Gastroesophageal sphincter (tissue), 4 donors: ENCODE results near the gene ROBO1. TPM values are rescaled to one million over a fixed set of nuclear protein-coding genes. Genes with fewer than 3 reads are reported as not detected.

Experiments used
- ATAC-seq: fragments of 150-250 bp; one replicate; pipeline ENCODE4 v1.9.1; 2016; ENCODE audit warnings: mild to moderate bottlenecking, moderate library complexity
- H3K27ac ChIP-seq, 4 donors: fragments of 200-600 bp; sonication (generic) in 3 of 4; 1 replicate in 3 of 4; 2 replicates in 1 of 4; pipeline ENCODE4 v1.5.1; 2016 to 2019
- H3K27me3 ChIP-seq: fragments of 200-600 bp; sonication (generic); one replicate; pipeline ENCODE4 v1.5.1; 2019
- H3K36me3 ChIP-seq, 2 donors: fragments of 200-600 bp; sonication (generic); one replicate each; pipeline ENCODE4 v1.5.1; 2019; ENCODE audit warnings: control low read depth in 1 of 2
- H3K4me1 ChIP-seq, 3 donors: fragments of 200-600 bp; sonication (generic); 1 replicate in 2 of 3; 2 replicates in 1 of 3; pipeline ENCODE4 v1.5.1; 2016 to 2019; ENCODE audit warnings: control low read depth in 2 of 3
- H3K4me3 ChIP-seq, 2 donors: fragments of 200-600 bp; sonication (generic); one replicate each; pipeline ENCODE4 v1.5.1; 2019; ENCODE audit warnings: mild to moderate bottlenecking in 1 of 2, moderate library complexity in 1 of 2
- H3K9me3 ChIP-seq, 3 donors: fragments of 200-600 bp; sonication (generic); one replicate each; pipeline ENCODE4 v1.5.1; 2017 to 2019; ENCODE audit warnings: control low read depth in 2 of 3
- CTCF ChIP-seq, 4 experiments: fragments of 200-600 bp in 2 of 4; fragments of 450-650 bp in 2 of 4; sonication (generic) in 1 of 4; IDR thresholded peaks; one replicate each; pipeline ENCODE4 v1.5.1; 2017 to 2019; ENCODE audit warnings: antibody characterized with exemption in 4 of 4, mild to moderate bottlenecking in 2 of 4, moderate library complexity in 2 of 4
- EP300 ChIP-seq: sonication (generic); formaldehyde crosslinking; IDR thresholded peaks from one replicate; pipeline ENCODE4 v1.6.1; 2017; ENCODE audit warnings: antibody characterized with exemption, mild to moderate bottlenecking
- POLR2A ChIP-seq, 2 donors: fragments of 450-650 bp; IDR thresholded peaks; one replicate each; pipeline ENCODE4 v1.6.1; 2017; ENCODE audit warnings: antibody characterized with exemption in 2 of 2, mild to moderate bottlenecking in 2 of 2, moderate library complexity in 1 of 2
- POLR2AphosphoS5 ChIP-seq: sonication (generic); formaldehyde crosslinking; IDR thresholded peaks from one replicate; pipeline ENCODE4 v1.6.1; 2017; ENCODE audit warnings: antibody characterized with exemption
- WGBS, 2 donors: methylation state at CpG; one replicate each; pipeline ENCODE4 v1.1.5; 2018; ENCODE audit warnings: low coverage in 1 of 2; 5-methylcytosine and 5-hydroxymethylcytosine counted together
- total RNA-seq, 4 donors: library from RNA; depleted of rRNA; stranded (reverse); fragments of >200 nt; gene quantifications; one replicate each; pipeline ENCODE4 v1.1.0, GENCODE V29; 2016

The ROBO1 gene
- total RNA-seq, 4 donors from 2014 or later = 9.7 to 15.3 (median 12.9) TPM

GRCh38 chr3:79052054-79052681, 715.6 kb downstream of the ROBO1 start:
- peaks cover 0 to 31% (median 0%) of the 10 kb centered on the region in 3 donors for H3K9me3 ChIP-seq
- H3K27me3 ChIP-seq = no peaks in the 10 kb centered on the region
- no peaks in the 10 kb centered on the region for H3K4me1 ChIP-seq
- 89 to 93% methylated on average over 4 to 9 of the region's 9 CpGs for WGBS, 2 donors
- ATAC-seq = no peak
- no peaks in the 10 kb centered on the region for H3K36me3 ChIP-seq
- no peak overlapping the region for H3K4me3 ChIP-seq
- no peak overlapping the region for H3K27ac ChIP-seq
- no peak for TF ChIP-seq EP300
- no peak for TF ChIP-seq CTCF (IDR thresholded peaks at IDR 0.05)
- no peak for TF ChIP-seq POLR2A (IDR thresholded peaks at IDR 0.05)
- TF ChIP-seq POLR2AphosphoS5 = no peak

DNA sequence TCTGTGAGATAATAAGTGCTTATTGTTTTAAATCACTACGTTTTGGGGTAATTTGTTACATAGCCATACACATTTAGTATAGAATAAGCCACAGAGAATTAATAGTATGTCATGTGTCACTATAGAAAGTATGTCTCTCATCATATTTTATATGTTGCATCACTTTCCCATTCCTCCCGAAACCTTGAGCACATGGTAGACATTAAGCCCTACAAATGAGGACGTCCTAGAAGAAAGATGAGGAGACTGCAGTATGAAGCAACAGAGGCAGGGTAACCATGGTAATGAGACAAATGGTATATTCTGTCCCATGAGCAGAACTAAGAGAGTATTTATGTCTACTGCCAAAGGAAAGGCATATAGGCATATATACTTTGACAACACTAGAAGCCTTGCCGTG, 720.2 kb downstream of the ROBO1 start:
- WGBS, 2 donors = 84 to 90% methylated on average over 4 of the region's 4 CpGs
- no peak overlapping the region for H3K27ac ChIP-seq

DNA sequence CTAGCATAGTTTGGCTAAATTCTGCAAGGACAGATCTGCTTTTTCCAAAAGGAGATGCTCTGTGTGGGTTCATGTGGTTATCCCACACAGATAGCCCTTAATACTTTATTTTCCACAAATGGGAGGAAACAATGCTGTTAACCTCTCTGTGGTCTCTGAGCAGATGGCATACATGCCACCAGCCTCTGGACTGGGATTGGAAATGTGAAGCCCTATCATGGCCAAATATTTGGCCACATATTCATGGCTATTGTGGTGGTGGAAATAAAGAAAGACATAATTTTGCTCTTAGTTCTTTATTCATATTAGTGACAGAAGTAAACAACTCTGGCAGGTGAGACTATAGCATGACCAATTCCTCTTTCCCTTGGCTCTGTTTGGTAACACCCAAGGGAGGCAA, 726.2 kb downstream of the ROBO1 start:
- H3K9me3 ChIP-seq = no peaks in the 10 kb centered on the region
- H3K27ac ChIP-seq = no peak overlapping the region
- no peak for TF ChIP-seq POLR2A (IDR thresholded peaks at IDR 0.05)
- no peak for TF ChIP-seq POLR2AphosphoS5
- TF ChIP-seq CTCF (IDR thresholded peaks at IDR 0.05) = no peak
- TF ChIP-seq EP300 = no peak
- H3K4me3 ChIP-seq = no peak overlapping the region
- H3K4me1 ChIP-seq = no peaks in the 10 kb centered on the region
- no peaks in the 10 kb centered on the region for H3K27me3 ChIP-seq
- ATAC-seq = no peak
- H3K36me3 ChIP-seq = no peaks in the 10 kb centered on the region

More for the DNA sequence above, 720.2 kb downstream of the ROBO1 start:
- Histone ChIP-seq H3K4me1 (no peaks in the 10 kb centered on the region), H3K9me3 (peaks cover 0 to 14% (median 0%) of the 10 kb centered on the region in 3 donors), H3K4me3 (no peak overlapping the region), H3K27me3 (no peaks in the 10 kb centered on the region), H3K36me3 (no peaks in the 10 kb centered on the region)
- no peak for TF ChIP-seq CTCF (IDR thresholded peaks at IDR 0.05)
- TF ChIP-seq POLR2AphosphoS5 = no peak
- TF ChIP-seq EP300 = no peak
- TF ChIP-seq POLR2A (IDR thresholded peaks at IDR 0.05) = no peak
- no peak for ATAC-seq

GRCh38 chr3:79040701-79041100, 727.1 kb downstream of the ROBO1 start:
- TF ChIP-seq POLR2AphosphoS5 = no peak
- TF ChIP-seq CTCF (IDR thresholded peaks at IDR 0.05) = no peak
- no peak for TF ChIP-seq EP300
- TF ChIP-seq POLR2A (IDR thresholded peaks at IDR 0.05) = no peak
- H3K27ac ChIP-seq = no peak overlapping the region
- no peaks in the 10 kb centered on the region for H3K27me3 ChIP-seq
- H3K4me3 ChIP-seq = no peak overlapping the region
- 57 to 73% methylated on average over 1 to 3 of the region's 3 CpGs for WGBS, 2 donors
- H3K4me1 ChIP-seq = no peaks in the 10 kb centered on the region
- no peak for ATAC-seq
- H3K9me3 ChIP-seq = no peaks in the 10 kb centered on the region
- H3K36me3 ChIP-seq = no peaks in the 10 kb centered on the region

- no peak for ATAC-seq
- TF ChIP-seq POLR2AphosphoS5 (no peak), EP300 (no peak), POLR2A (IDR thresholded peaks at IDR 0.05) (no peak), CTCF (IDR thresholded peaks at IDR 0.05) (no peak)
- Histone ChIP-seq H3K36me3 (no peaks in the 10 kb centered on the region), H3K27ac (no peak overlapping the region), H3K27me3 (no peaks in the 10 kb centered on the region), H3K9me3 (no peaks in the 10 kb centered on the region), H3K4me3 (no peak overlapping the region), H3K4me1 (no peaks in the 10 kb centered on the region)
- WGBS, 2 donors = 92 to 95% methylated on average over 6 of the region's 6 CpGs
These were observed 727.7 kb downstream of the ROBO1 start for GRCh38 chr3:79040091-79040490.
